Sigmoid colon (tissue), 7 donors: ENCODE results near the gene CMKLR1. TPM values are rescaled to one million over a fixed set of nuclear protein-coding genes. Genes with fewer than 3 reads are reported as not detected.

Source experiments
- DNase-seq: peaks from one replicate; pipeline ENCODE4 v3.0.0-alpha.2; 2019
- H3K27ac ChIP-seq, 4 donors: fragments of 200-600 bp; sonication (generic); one replicate each; pipeline ENCODE4 v1.5.1; 2016 to 2019; ENCODE audit warnings: mild to moderate bottlenecking in 1 of 4
- H3K27me3 ChIP-seq, 3 donors: fragments of 200-600 bp; sonication (generic); one replicate each; pipeline ENCODE4 v1.5.1; 2019; ENCODE audit warnings: mild to moderate bottlenecking in 1 of 3
- H3K36me3 ChIP-seq, 4 donors: fragments of 200-600 bp; sonication (generic); one replicate each; pipeline ENCODE4 v1.5.1; 2016 to 2019
- H3K4me1 ChIP-seq, 4 donors: fragments of 200-600 bp; sonication (generic); one replicate each; pipeline ENCODE4 v1.5.1; 2017 to 2019
- H3K4me3 ChIP-seq, 4 donors: fragments of 200-600 bp; sonication (generic); one replicate each; pipeline ENCODE4 v1.5.1; 2017 to 2019; ENCODE audit warnings: mild to moderate bottlenecking in 2 of 4, moderate library complexity in 1 of 4
- H3K9me3 ChIP-seq, 4 donors: fragments of 200-600 bp in 3 of 4; sonication (generic) in 3 of 4; one replicate each; pipeline versions ENCODE4 v1.5.1 to v1.6.1; 2013 to 2019
- EP300 ChIP-seq, 4 donors: sonication (generic); formaldehyde crosslinking; IDR thresholded peaks; one replicate each; pipeline ENCODE4 v1.6.1; 2017; ENCODE audit warnings: antibody characterized with exemption in 4 of 4
- POLR2A ChIP-seq, 2 donors: fragments of 450-650 bp; IDR thresholded peaks; one replicate each; pipeline ENCODE4 v1.6.1; 2016; ENCODE audit warnings: antibody characterized with exemption in 2 of 2, mild to moderate bottlenecking in 2 of 2, moderate library complexity in 2 of 2
- POLR2AphosphoS5 ChIP-seq, 4 donors: sonication (generic); formaldehyde crosslinking; IDR thresholded peaks; one replicate each; pipeline ENCODE4 v1.6.1; 2017; ENCODE audit warnings: antibody characterized with exemption in 4 of 4
- WGBS, 2 donors: extraction: QIAGEN DNeasy Blood & Tissue Kit; methylation state at CpG; one replicate each; pipeline ENCODE4 v1.1.7; 2013; 5-methylcytosine and 5-hydroxymethylcytosine counted together
- intact Hi-C: fragments of 100-400 bp; cut with DNase I; formaldehyde crosslinking; loops from one replicate; pipeline ENCODE4 v1.15.1; 2023
- polyA plus RNA-seq, 3 donors: library from polyadenylated mRNA; stranded (reverse); fragments of 200-250 nt; gene quantifications; one replicate each; pipeline ENCODE4 v1.2.3, GENCODE V29; 2013
- total RNA-seq, 4 donors: library from RNA; depleted of rRNA; stranded (reverse); fragments of >200 nt; gene quantifications; one replicate each; pipeline ENCODE4 v1.1.0, GENCODE V29; 2016
- TF ChIP-seq, protein P1 (sequence below), 4 experiments: fragments of 450-650 bp in 3 of 4; fragments of 200-600 bp in 1 of 4; IDR thresholded peaks; one replicate each; pipeline ENCODE4 v1.5.1; 2016 to 2019; ENCODE audit warnings: antibody characterized with exemption in 4 of 4, mild to moderate bottlenecking in 3 of 4, moderate library complexity in 2 of 4
- donor health status: healthy with polysubstance abuse.
- donor health status: Bipolar disorder and iron deficiency.
- donor health status: healthy.

CMKLR1 gene, protein sequence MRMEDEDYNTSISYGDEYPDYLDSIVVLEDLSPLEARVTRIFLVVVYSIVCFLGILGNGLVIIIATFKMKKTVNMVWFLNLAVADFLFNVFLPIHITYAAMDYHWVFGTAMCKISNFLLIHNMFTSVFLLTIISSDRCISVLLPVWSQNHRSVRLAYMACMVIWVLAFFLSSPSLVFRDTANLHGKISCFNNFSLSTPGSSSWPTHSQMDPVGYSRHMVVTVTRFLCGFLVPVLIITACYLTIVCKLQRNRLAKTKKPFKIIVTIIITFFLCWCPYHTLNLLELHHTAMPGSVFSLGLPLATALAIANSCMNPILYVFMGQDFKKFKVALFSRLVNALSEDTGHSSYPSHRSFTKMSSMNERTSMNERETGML
- total RNA-seq (10 to 100 TPM in 3 of 4 donors, 1 to 10 TPM in 1; 10.0 to 14.8 (median 12.0) TPM), polyA plus RNA-seq (1 to 10 TPM; 3.0 to 8.8 (median 6.5) TPM)

DNA sequence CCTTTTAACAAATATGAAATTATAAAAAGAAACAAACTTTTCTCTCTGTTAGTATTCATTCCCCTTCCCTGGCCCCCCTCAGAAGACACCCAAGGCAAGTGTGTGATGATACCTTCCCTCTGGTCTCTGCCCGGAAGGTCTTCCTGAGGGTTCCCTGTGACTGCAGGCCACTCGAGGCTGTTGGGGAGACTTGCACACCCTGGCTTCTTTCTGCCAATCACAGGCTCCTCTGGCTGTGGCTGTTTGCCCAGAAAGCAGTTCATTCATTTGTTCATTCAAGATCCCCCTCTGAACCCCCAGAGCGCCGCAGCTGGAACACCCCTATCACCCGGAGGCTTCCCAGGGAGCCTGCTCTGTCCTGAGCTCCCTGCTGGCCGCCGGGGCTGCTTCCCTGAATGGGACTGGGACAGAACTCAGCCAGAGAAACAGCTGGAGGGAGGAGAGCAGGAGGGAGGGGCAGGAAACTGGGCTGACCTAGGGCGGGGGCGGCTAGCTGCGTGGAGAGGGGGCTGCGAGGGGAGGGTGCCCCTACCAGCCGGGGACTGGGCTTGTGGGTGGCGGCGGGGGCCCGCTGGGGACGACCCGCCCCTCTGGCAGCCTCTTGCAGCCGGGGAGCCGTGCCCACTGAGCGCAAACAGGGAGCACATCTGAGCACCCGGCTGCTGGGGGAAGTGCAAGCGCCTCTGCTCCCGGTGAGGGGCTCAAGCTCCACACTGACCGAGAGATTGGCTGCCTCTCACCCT is at the start of gene CMKLR1:
TSS of gene CMKLR1 (minus strand) at position 397 of the 743 bp plus-strand sequence. CDS start 45,720 bp downstream, outside the sequence.
- H3K27me3 ChIP-seq: peaks cover 0 to 21% (median 0%) of the 10 kb centered on the region in 3 donors
- TF ChIP-seq, protein P1, sequence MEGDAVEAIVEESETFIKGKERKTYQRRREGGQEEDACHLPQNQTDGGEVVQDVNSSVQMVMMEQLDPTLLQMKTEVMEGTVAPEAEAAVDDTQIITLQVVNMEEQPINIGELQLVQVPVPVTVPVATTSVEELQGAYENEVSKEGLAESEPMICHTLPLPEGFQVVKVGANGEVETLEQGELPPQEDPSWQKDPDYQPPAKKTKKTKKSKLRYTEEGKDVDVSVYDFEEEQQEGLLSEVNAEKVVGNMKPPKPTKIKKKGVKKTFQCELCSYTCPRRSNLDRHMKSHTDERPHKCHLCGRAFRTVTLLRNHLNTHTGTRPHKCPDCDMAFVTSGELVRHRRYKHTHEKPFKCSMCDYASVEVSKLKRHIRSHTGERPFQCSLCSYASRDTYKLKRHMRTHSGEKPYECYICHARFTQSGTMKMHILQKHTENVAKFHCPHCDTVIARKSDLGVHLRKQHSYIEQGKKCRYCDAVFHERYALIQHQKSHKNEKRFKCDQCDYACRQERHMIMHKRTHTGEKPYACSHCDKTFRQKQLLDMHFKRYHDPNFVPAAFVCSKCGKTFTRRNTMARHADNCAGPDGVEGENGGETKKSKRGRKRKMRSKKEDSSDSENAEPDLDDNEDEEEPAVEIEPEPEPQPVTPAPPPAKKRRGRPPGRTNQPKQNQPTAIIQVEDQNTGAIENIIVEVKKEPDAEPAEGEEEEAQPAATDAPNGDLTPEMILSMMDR (IDR thresholded peaks at IDR 0.05): no peak
- TF ChIP-seq EP300 (IDR thresholded peaks at IDR 0.05): no peak
- no peak for TF ChIP-seq POLR2A (IDR thresholded peaks at IDR 0.05)
- TF ChIP-seq POLR2AphosphoS5 (IDR thresholded peaks at IDR 0.05): peak in 3 of 4 donors; percentile 41 to 69 (median 66)
- no peaks in the 10 kb centered on the region for H3K36me3 ChIP-seq
- H3K9me3 ChIP-seq: no peaks in the 10 kb centered on the region
- H3K4me3 ChIP-seq: peak within 1 kb of the TSS; percentile 23 to 46 (median 32)
- peak within 1 kb of the TSS; percentile 52 to 66 (median 58) for H3K27ac ChIP-seq
- intact Hi-C loops: no loop called here
- 6 to 9% methylated on average over 24 of the region's 24 CpGs for WGBS, 2 donors
- peaks cover 0 to 14% (median 3%) of the 10 kb centered on the region in 4 donors for H3K4me1 ChIP-seq
- DNase-seq: peak; percentile 82

DNA sequence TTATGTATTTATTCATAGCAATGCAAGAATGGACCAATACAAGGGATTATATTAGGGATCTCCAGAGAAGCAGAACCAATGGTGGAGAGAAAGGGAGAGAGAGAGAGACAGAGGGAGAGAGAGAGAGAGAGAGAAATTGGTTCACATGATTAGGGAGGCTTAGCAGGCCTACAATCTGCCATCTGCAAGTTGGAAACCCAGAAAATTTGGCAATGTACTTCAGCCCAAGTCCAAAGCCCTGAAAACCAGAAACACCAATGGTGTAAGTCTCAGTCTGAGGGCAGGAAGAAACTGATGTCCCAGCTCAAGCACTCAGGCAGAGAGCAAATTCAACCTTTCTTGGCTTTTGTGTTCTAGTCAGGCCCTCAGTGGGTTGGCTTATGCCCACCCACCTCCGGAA is 48.7 kb upstream of the CMKLR1 start:
- no peak for DNase-seq
- no peaks in the 10 kb centered on the region for H3K4me1 ChIP-seq
- no peaks in the 10 kb centered on the region for H3K27me3 ChIP-seq
- WGBS, 2 donors: 42 to 85% methylated on average over 1 of the region's 1 CpG
- no peak overlapping the region for H3K4me3 ChIP-seq
- no peaks in the 10 kb centered on the region for H3K9me3 ChIP-seq
- intact Hi-C loops: no loop called here
- no peaks in the 10 kb centered on the region for H3K36me3 ChIP-seq
- no peak overlapping the region for H3K27ac ChIP-seq
- TF ChIP-seq, protein P1 (IDR thresholded peaks at IDR 0.05): no peak
- TF ChIP-seq POLR2AphosphoS5 (IDR thresholded peaks at IDR 0.05) (no peak), POLR2A (IDR thresholded peaks at IDR 0.05) (no peak), EP300 (IDR thresholded peaks at IDR 0.05) (no peak)

DNA sequence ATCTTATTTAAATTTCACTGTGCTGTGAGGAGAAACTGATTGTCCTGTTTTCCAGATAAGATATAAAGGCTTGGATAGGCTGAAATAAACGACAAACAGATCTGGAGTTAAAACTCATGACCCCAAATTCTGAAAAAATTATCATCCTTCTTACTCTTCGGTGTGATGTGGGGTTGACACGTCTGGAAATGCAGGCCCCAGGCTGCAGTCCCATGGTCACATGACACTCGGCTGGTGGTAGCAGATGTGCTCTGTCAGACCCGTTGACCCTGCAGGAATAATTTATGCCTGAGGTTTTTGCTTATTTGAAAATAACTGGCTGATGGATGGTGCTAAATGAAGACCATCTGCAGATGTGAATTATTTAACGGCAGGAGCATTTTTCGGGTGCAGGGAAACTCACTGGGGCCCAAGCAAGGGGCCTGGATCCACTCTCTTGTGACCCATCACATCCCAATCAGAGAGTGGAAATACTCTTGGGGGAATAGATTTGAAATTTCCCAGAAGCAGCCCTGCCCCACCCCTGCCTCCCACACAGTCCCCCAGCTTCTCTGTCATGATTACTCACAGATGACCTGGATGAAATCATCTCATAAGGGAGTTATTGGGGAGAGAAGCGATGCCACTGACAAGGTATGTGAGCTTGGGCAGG is 47.7 kb upstream of the CMKLR1 start:
- peak; percentile 73 for DNase-seq
- H3K27ac ChIP-seq: no peak overlapping the region
- TF ChIP-seq POLR2A (IDR thresholded peaks at IDR 0.05) (no peak), EP300 (IDR thresholded peaks at IDR 0.05) (no peak), POLR2AphosphoS5 (IDR thresholded peaks at IDR 0.05) (peak in 1 of 4 donors; percentile 6)
- TF ChIP-seq, protein P1 (IDR thresholded peaks at IDR 0.05): no peak
- no peaks in the 10 kb centered on the region for H3K4me1 ChIP-seq
- no peak overlapping the region for H3K4me3 ChIP-seq
- H3K27me3 ChIP-seq: no peaks in the 10 kb centered on the region
- no peaks in the 10 kb centered on the region for H3K36me3 ChIP-seq
- intact Hi-C loops: no loop called here
- 47 to 58% methylated on average over 8 of the region's 8 CpGs for WGBS, 2 donors
- no peaks in the 10 kb centered on the region for H3K9me3 ChIP-seq

DNA sequence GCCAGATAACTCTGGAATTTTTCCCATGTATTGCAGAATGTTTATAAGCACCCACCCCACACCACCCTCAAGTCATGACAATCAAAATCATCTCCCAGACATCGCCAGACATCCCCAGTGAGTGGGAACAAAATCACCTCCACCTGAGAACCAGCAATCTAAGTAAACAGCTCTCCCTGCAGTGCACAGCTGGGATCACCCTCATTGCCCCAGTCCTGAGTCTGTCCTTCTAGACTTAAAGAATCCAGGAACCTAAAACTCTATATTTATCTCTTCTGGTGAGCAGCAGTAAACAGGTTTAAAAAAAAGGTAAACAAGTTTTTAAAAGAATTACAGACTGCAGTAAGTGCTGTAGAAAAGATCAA is 43.3 kb upstream of the CMKLR1 start:
- Histone ChIP-seq H3K4me1 (no peaks in the 10 kb centered on the region), H3K27ac (no peak overlapping the region), H3K9me3 (no peaks in the 10 kb centered on the region), H3K27me3 (no peaks in the 10 kb centered on the region), H3K4me3 (no peak overlapping the region), H3K36me3 (no peaks in the 10 kb centered on the region)
- intact Hi-C loops: no loop called here
- 59 to 67% methylated on average over 1 of the region's 1 CpG for WGBS, 2 donors
- TF ChIP-seq POLR2A (IDR thresholded peaks at IDR 0.05) (no peak), POLR2AphosphoS5 (IDR thresholded peaks at IDR 0.05) (no peak), EP300 (IDR thresholded peaks at IDR 0.05) (no peak)
- TF ChIP-seq, protein P1 (IDR thresholded peaks at IDR 0.05): no peak
- no peak for DNase-seq
